ENCODE results near the gene CAMTA1.
A peak's percentile ranks its signal among the peaks of the same experiment; 100 is the strongest.

The CAMTA1 gene

DNA sequence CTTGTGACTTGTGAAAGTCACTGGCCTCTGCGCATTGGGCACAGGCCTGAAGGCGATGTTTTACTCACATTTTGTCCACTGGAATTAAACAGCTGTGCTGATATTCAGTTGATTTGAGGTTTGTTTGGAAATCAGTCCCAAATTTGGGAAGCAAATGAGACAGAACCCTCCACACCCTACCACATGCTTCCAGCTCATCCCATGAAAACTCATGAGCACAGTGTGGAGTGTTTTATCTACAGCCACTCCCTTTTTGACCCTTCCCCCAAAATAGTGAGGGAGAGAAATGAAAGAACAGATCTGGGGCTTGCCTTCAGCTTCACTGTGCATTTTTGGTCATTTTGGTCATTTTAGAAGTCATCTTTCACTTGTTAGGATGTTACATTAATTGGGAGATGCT, 101.3 kb downstream of the CAMTA1 start:
- Histone ChIP-seq H2BK5ac (ENCODE audit: low read depth, low read length, poor library complexity) (no peak overlapping the region), H3K27me3 (ENCODE audit: insufficient read depth, low read length) (no peaks in the 10 kb centered on the region), H3K4me3 (ENCODE audit: low read depth, low read length) (no peak overlapping the region), H3K4ac (ENCODE audit: low read depth, low read length) (no peak overlapping the region), H3K79me2 (ENCODE audit: control insufficient read depth, insufficient read depth, low read length, poor library complexity) (no peaks in the 10 kb centered on the region), H2AFZ (ENCODE audit: insufficient read depth, low read length, poor library complexity) (no peak overlapping the region), H3K18ac (ENCODE audit: low read length) (no peak overlapping the region), H3K79me1 (ENCODE audit: low read length) (no peaks in the 10 kb centered on the region), H2BK12ac (ENCODE audit: low read length) (no peak overlapping the region), H3K9ac (ENCODE audit: low read length) (no peak overlapping the region), H3K36me3 (ENCODE audit: control insufficient read depth in 1 of 2, insufficient read depth in 2 of 2, low read length in 2 of 2) (no peaks in the 10 kb centered on the region), H3K27ac (ENCODE audit: low read depth, low read length) (no peak overlapping the region), H4K8ac (ENCODE audit: low read depth, low read length) (no peak overlapping the region), H2BK120ac (ENCODE audit: insufficient read depth, low read length, poor library complexity) (no peak overlapping the region), H3K14ac (ENCODE audit: low read length) (no peak overlapping the region), H3K4me1 (ENCODE audit: control insufficient read depth in 1 of 2, insufficient read depth in 2 of 2, low read length in 2 of 2) (peaks cover 5 to 7% of the 10 kb centered on the region in 2 experiments), H3K23ac (ENCODE audit: low read length) (no peak overlapping the region), H2AK5ac (ENCODE audit: low read length) (no peak overlapping the region), H3K4me2 (ENCODE audit: low read length) (no peak overlapping the region), H4K91ac (ENCODE audit: low read depth, low read length) (no peak overlapping the region), H4K12ac (ENCODE audit: low read depth, low read length) (no peak overlapping the region), H3K9me3 (ENCODE audit: insufficient read depth, low read depth, low read length) (no peaks in the 10 kb centered on the region)
- WGBS (ENCODE audit: extremely low coverage, insufficient coverage, insufficient read length) = no CpG with 5 or more reads among the region's 2 CpGs
- DNase-seq = no peak

DNA sequence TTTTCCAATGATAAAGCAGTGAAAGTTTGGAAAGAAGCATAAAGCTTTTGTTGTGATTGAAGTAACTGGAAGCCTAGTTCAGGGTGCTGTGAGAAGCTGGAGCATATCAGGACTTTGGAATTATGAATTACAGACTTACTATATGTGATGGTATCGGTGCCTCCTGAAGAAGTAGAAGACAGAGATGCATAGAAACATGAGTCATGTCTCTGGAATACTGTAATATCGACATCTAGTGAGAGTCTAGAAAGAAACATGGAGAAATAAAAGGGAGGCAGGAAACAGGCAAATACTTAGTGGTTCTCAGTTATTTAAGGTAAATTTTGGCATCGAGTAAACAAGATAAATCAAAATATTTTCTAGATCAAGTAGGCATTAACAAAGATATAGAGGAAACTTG, 103.0 kb downstream of the CAMTA1 start:
- Histone ChIP-seq H2AFZ (ENCODE audit: insufficient read depth, low read length, poor library complexity) (no peak overlapping the region), H4K12ac (ENCODE audit: low read depth, low read length) (no peak overlapping the region), H3K14ac (ENCODE audit: low read length) (no peak overlapping the region), H3K4me2 (ENCODE audit: low read length) (no peak overlapping the region), H2AK5ac (ENCODE audit: low read length) (no peak overlapping the region), H3K4me3 (ENCODE audit: low read depth, low read length) (no peak overlapping the region), H3K36me3 (ENCODE audit: control insufficient read depth in 1 of 2, insufficient read depth in 2 of 2, low read length in 2 of 2) (no peaks in the 10 kb centered on the region), H4K91ac (ENCODE audit: low read depth, low read length) (no peak overlapping the region), H2BK12ac (ENCODE audit: low read length) (no peak overlapping the region), H3K4ac (ENCODE audit: low read depth, low read length) (no peak overlapping the region), H3K27me3 (ENCODE audit: insufficient read depth, low read length) (no peaks in the 10 kb centered on the region), H3K79me2 (ENCODE audit: control insufficient read depth, insufficient read depth, low read length, poor library complexity) (no peaks in the 10 kb centered on the region), H3K79me1 (ENCODE audit: low read length) (no peaks in the 10 kb centered on the region), H2BK5ac (ENCODE audit: low read depth, low read length, poor library complexity) (no peak overlapping the region), H3K9me3 (ENCODE audit: insufficient read depth, low read depth, low read length) (no peaks in the 10 kb centered on the region), H3K18ac (ENCODE audit: low read length) (no peak overlapping the region), H3K9ac (ENCODE audit: low read length) (no peak overlapping the region), H2BK120ac (ENCODE audit: insufficient read depth, low read length, poor library complexity) (no peak overlapping the region), H3K27ac (ENCODE audit: low read depth, low read length) (no peak overlapping the region), H4K8ac (ENCODE audit: low read depth, low read length) (no peak overlapping the region), H3K23ac (ENCODE audit: low read length) (no peak overlapping the region), H3K4me1 (ENCODE audit: control insufficient read depth in 1 of 2, insufficient read depth in 2 of 2, low read length in 2 of 2) (peaks cover 5 to 7% of the 10 kb centered on the region in 2 experiments)
- no CpG with 5 or more reads among the region's 3 CpGs for WGBS (ENCODE audit: extremely low coverage, insufficient coverage, insufficient read length)
- DNase-seq = peak in 1 of 2 donors; percentile 58

DNA sequence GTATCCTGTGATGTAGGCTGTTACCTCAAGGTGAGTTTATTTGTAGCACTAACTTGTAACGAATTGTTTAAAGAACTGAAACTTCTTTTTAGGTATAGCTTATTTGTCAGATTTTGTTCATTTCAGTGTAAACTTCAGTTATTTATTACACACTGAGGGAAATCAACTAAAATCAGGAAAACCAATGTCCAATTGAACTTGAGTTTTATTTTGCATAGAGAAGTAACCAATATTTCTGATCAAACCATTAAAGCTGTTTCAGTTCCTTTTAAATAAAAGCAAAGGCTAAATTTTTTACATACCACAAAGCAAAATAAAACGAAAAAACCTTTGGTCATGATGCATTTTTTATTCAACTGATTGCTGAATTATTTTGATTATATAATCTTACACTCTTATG, 103.6 kb downstream of the CAMTA1 start:
- Histone ChIP-seq H2AK5ac (ENCODE audit: low read length) (no peak overlapping the region), H2BK12ac (ENCODE audit: low read length) (no peak overlapping the region), H3K9me3 (ENCODE audit: insufficient read depth, low read depth, low read length) (no peaks in the 10 kb centered on the region), H3K4ac (ENCODE audit: low read depth, low read length) (no peak overlapping the region), H3K27me3 (ENCODE audit: insufficient read depth, low read length) (no peaks in the 10 kb centered on the region), H3K79me1 (ENCODE audit: low read length) (no peaks in the 10 kb centered on the region), H2BK5ac (ENCODE audit: low read depth, low read length, poor library complexity) (no peak overlapping the region), H3K4me1 (ENCODE audit: control insufficient read depth in 1 of 2, insufficient read depth in 2 of 2, low read length in 2 of 2) (peaks cover 5 to 7% of the 10 kb centered on the region in 2 experiments), H3K27ac (ENCODE audit: low read depth, low read length) (no peak overlapping the region), H4K8ac (ENCODE audit: low read depth, low read length) (no peak overlapping the region), H3K14ac (ENCODE audit: low read length) (no peak overlapping the region), H3K4me3 (ENCODE audit: low read depth, low read length) (no peak overlapping the region), H3K18ac (ENCODE audit: low read length) (no peak overlapping the region), H3K23ac (ENCODE audit: low read length) (no peak overlapping the region), H3K9ac (ENCODE audit: low read length) (no peak overlapping the region), H3K79me2 (ENCODE audit: control insufficient read depth, insufficient read depth, low read length, poor library complexity) (no peaks in the 10 kb centered on the region), H2BK120ac (ENCODE audit: insufficient read depth, low read length, poor library complexity) (no peak overlapping the region), H2AFZ (ENCODE audit: insufficient read depth, low read length, poor library complexity) (no peak overlapping the region), H3K36me3 (ENCODE audit: control insufficient read depth in 1 of 2, insufficient read depth in 2 of 2, low read length in 2 of 2) (no peaks in the 10 kb centered on the region), H4K12ac (ENCODE audit: low read depth, low read length) (no peak overlapping the region), H3K4me2 (ENCODE audit: low read length) (no peak overlapping the region), H4K91ac (ENCODE audit: low read depth, low read length) (no peak overlapping the region)
- no CpG with 5 or more reads among the region's 2 CpGs for WGBS (ENCODE audit: extremely low coverage, insufficient coverage, insufficient read length)
- no peak for DNase-seq

DNA sequence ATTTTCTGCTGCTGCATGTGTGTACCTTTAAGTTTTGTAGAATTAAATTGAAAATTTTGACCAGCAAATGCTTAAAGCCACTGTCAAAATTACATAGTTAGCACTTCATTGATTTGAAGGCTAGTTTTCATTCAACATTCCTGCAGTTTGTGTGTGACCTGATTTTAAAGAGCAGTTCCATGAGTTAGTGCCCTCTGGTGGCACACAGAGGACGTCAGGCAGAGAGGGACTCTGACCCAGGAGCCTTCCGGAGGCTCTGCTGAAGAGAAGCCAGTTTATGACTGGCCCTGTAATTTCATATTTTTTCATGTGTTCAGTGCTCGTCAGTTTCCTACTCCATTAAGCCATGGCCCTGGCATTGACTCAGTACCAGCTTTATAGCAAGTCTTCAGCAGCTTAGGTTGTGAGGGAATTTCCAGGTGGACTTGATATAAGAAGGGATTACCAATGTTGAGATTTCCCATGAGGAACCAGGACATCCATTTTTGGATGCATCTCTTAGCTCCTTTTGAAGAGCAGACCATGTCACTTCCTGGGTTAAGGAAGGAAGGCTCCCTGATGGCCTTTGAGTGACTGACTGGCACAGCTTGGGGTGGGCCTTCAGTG, 104.7 kb downstream of the CAMTA1 start:
- Histone ChIP-seq H2BK12ac (ENCODE audit: low read length) (no peak overlapping the region), H3K4me2 (ENCODE audit: low read length) (no peak overlapping the region), H3K79me1 (ENCODE audit: low read length) (no peaks in the 10 kb centered on the region), H2AFZ (ENCODE audit: insufficient read depth, low read length, poor library complexity) (no peak overlapping the region), H3K4me3 (ENCODE audit: low read depth, low read length) (no peak overlapping the region), H3K23ac (ENCODE audit: low read length) (no peak overlapping the region), H2AK5ac (ENCODE audit: low read length) (no peak overlapping the region), H3K27me3 (ENCODE audit: insufficient read depth, low read length) (no peaks in the 10 kb centered on the region), H3K4me1 (ENCODE audit: control insufficient read depth in 1 of 2, insufficient read depth in 2 of 2, low read length in 2 of 2) (peaks cover 5 to 7% of the 10 kb centered on the region in 2 experiments), H3K36me3 (ENCODE audit: control insufficient read depth in 1 of 2, insufficient read depth in 2 of 2, low read length in 2 of 2) (no peaks in the 10 kb centered on the region), H4K8ac (ENCODE audit: low read depth, low read length) (no peak overlapping the region), H3K27ac (ENCODE audit: low read depth, low read length) (no peak overlapping the region), H3K4ac (ENCODE audit: low read depth, low read length) (no peak overlapping the region), H3K14ac (ENCODE audit: low read length) (no peak overlapping the region), H3K9ac (ENCODE audit: low read length) (no peak overlapping the region), H3K9me3 (ENCODE audit: insufficient read depth, low read depth, low read length) (no peaks in the 10 kb centered on the region), H4K91ac (ENCODE audit: low read depth, low read length) (no peak overlapping the region), H2BK5ac (ENCODE audit: low read depth, low read length, poor library complexity) (no peak overlapping the region), H3K79me2 (ENCODE audit: control insufficient read depth, insufficient read depth, low read length, poor library complexity) (no peaks in the 10 kb centered on the region), H2BK120ac (ENCODE audit: insufficient read depth, low read length, poor library complexity) (no peak overlapping the region), H3K18ac (ENCODE audit: low read length) (no peak overlapping the region), H4K12ac (ENCODE audit: low read depth, low read length) (no peak overlapping the region)
- peak; percentile 67 to 80 for DNase-seq
- no CpG with 5 or more reads among the region's 3 CpGs for WGBS (ENCODE audit: extremely low coverage, insufficient coverage, insufficient read length)
